ENCODE results near the gene TBX1.

GRCh38 chr22:19807914-19808872 is 47.6 kb downstream of the TBX1 start:
- no peak for TF ChIP-seq CTCF (conservative IDR thresholded peaks at IDR 0.05; ENCODE audit: low read length)
- TF ChIP-seq EZH2phosphoT487 (IDR thresholded peaks at IDR 0.05; ENCODE audit: borderline replicate concordance, low read depth, low read length), result no peak
